ENCODE data around the gene A2M.

A2M gene

DNA sequence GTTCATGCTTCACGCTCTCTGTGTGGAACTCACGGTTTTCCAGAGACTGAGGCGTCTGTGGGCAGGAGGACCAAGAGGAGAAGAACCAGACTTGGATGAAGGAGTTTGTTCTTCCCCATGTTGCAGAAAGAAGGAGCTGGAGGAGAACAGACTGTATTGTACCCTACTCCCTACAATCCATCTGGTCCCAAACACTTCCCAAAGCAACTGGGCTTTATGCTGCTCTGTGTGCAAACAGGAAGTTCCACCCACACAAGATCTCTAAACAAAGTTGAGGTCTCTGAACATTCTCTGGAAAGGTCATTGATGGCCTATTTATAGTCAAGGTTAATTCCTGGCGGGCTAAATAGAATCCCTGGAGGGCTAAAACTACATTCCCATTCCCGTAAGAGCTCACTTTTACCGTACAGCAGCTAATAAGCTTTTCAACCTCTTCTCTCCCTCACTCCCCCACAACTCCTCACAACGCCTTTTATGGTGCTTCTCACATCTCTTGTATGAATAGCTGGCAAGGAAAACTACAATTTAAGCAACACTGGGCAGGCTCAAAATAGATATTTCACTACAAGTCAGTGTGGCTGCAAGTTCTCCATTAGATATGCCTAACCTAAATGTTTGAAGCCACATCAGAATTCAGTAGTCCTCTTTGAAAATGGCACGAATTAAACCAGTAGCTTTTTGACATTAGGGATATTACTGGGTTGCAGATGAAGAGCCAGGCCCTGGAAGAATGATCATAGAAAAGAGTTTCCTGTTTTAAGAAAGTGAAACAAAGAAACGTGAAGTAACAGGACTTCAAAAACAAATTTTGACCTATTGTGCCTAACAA, at the start of gene A2M:
A2M (minus strand) TSS at position 189 of the 829 bp plus-strand sequence; CDS start at position 119, 70 bp downstream.
- no peak for DNase-seq (ENCODE audit: low spot score)
- TF ChIP-seq, protein P1, sequence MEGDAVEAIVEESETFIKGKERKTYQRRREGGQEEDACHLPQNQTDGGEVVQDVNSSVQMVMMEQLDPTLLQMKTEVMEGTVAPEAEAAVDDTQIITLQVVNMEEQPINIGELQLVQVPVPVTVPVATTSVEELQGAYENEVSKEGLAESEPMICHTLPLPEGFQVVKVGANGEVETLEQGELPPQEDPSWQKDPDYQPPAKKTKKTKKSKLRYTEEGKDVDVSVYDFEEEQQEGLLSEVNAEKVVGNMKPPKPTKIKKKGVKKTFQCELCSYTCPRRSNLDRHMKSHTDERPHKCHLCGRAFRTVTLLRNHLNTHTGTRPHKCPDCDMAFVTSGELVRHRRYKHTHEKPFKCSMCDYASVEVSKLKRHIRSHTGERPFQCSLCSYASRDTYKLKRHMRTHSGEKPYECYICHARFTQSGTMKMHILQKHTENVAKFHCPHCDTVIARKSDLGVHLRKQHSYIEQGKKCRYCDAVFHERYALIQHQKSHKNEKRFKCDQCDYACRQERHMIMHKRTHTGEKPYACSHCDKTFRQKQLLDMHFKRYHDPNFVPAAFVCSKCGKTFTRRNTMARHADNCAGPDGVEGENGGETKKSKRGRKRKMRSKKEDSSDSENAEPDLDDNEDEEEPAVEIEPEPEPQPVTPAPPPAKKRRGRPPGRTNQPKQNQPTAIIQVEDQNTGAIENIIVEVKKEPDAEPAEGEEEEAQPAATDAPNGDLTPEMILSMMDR (IDR thresholded peaks at IDR 0.05; ENCODE audit: extremely low read depth, missing control alignments) = no peak

DNA sequence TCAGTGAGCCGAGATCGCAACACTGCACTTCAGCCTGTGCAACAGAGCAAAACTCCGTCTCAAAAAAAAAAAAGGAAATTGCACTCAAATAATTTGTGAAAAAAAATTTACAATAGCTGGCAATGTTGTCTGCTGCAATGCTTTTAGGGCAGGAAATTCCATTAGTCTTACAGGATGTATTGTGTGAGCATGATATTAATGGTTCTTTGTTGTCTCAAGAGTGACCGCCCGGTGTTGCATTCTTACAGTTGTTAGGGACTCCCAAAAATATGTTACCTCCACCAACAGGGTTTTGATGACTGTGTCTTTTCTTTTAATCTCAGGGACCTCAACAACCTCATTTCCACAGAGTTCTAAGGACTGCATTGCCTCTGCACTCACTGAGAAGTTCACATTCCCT, 47.7 kb upstream of the A2M start:
- TF ChIP-seq, protein P1 (IDR thresholded peaks at IDR 0.05; ENCODE audit: extremely low read depth, missing control alignments) = no peak
- no peak for DNase-seq (ENCODE audit: low spot score)

DNA sequence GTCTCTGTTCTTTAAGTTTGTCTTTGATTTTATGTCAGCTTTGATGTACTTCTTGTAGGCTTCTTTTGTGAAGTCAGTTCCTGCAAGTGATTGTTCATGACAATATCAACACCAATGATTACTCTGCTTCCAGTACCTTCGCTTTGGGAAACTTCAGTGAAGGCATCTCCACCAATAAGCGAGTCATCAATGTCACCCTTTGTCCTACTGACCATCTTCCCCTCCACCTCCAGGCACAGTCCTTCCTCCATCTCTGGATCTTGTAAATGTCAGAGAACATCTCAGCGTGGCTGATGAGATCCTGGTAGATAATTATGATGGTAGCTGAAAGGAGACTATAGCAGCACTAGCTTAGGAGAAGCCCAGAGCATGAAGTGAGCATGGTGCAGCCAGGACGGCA, 40.4 kb upstream of the A2M start:
- TF ChIP-seq, protein P1 (IDR thresholded peaks at IDR 0.05; ENCODE audit: extremely low read depth, missing control alignments) = no peak
- no peak for DNase-seq (ENCODE audit: low spot score)

DNA sequence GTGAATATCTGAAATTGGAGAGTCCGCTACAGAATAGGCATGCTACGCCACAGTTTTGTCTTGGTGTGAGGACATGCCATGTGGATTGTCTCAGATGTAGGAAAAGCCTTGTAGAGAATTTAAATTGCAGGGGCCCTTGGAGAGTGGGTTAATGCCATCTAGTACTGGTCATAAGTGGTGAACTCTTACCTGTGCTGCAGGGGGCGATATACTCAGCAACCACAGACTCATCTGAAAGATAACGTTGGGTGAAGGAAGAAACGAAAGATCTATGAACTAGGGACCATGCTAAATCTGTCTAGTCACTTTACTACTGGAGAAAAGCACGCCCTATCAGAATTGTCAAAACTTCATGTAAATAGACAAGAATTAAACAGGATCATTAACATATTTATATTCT, 33.7 kb upstream of the A2M start:
- TF ChIP-seq, protein P1 (IDR thresholded peaks at IDR 0.05; ENCODE audit: extremely low read depth, missing control alignments) = no peak
- no peak for DNase-seq (ENCODE audit: low spot score)

DNA sequence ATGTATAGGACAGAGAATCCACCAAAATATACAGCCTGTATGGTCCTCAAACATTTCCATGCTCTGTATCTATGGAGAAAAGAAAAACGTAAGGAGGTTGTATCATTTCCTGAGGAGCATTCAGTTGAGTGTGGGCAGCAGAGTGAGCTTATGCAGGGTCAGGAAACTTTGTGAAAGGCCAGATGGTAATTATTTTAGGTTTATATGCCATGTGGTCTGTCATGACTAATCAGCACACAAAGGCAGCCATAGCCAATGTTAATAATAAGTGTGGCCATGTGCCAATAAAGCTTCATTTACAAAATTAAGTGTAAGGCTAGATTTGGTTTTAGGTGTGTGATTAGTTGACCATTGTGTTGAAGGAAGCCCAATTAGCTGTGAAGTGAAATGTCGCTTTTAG, 33.2 kb upstream of the A2M start:
- TF ChIP-seq, protein P1 (IDR thresholded peaks at IDR 0.05; ENCODE audit: extremely low read depth, missing control alignments) = no peak
- DNase-seq (ENCODE audit: low spot score) = no peak

DNA sequence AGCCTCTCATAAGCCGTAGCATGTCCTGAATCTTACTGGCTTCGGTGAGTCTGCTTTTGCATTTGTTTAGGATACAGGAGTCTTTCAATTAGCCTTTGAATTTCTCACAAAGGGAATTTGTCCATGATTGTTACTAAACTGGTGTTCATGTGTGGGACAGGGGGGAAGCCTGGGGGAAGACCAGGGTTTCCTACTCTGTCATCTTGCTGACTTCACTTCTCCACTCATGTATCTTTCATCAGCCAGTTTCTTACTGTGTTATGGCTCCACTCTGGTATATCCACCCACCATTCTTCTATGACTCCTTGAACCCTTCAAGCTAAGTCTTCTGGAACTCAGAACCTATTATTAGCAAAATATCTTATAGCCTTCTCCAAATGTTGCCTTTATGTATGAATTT, 31.7 kb upstream of the A2M start:
- no peak for DNase-seq (ENCODE audit: low spot score)
- TF ChIP-seq, protein P1 (IDR thresholded peaks at IDR 0.05; ENCODE audit: extremely low read depth, missing control alignments) = no peak

DNA sequence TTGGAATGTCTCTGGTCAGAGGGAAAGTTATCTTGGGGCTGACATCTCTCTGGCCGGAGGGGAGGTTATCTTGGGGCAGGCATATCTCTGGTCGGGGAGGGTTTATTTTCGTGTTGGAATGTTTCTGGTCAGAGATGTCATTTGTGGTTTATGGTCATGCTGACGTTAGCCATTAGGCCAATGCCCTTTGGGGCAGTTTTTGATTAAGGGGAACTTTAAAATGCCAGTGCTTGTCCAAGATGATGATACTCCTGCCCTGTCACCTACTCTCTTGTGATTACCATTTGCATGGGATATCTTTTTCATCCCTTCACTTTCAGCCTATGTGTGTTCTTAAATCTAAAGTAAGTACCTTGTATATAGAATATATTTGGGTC, 29.0 kb upstream of the A2M start:
- TF ChIP-seq, protein P1 (IDR thresholded peaks at IDR 0.05; ENCODE audit: extremely low read depth, missing control alignments) = no peak
- no peak for DNase-seq (ENCODE audit: low spot score)

Measured in GM20000 (cell line).